IPS-11a (cell line): Measurements from ENCODE around the gene CLDN16.

Source experiments
- H3K4me3 ChIP-seq: one replicate; pipeline ENCODE4 v1.5.1; 2013; ENCODE audit warnings: low read depth, low read length, control low read depth

Gene CLDN16

DNA sequence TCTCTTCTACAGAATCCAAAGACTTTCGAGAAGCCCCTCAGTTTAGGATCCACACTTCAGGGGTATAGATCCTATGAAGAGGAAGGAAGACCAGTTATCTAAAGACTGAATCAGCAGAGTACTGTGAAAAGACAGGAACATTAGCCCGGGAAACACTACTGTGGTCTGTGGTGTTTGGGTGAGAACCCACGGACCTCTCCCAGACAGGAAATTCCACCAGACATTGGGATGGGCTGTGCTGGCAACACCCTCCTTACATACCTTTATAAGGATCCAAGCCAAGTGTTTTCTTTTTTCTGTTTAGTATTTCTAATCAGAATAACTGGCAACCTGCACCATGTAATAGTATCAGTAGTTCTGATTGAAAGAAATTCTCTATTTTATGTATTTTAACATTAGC, 47.7 kb downstream of the CLDN16 start:
- no peak overlapping the region for H3K4me3 ChIP-seq

DNA sequence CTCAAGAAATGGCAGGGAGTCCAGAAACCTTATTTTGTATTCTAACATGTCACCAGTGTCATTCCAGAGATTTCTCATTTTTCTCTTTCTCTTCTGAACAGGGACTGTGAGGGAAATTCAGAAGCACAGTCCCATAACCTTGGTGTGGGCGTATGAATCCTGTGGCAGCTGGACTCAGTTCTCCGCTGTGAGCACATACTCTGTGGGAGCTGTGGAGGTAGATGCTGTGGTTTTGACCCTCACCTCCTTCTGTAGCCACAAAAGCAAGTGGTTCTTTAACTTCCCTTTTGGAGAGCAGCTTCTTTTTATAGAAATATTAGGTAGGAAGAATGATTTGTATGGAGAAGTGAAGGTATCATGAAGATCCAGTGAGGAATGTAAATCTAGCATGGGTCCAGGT, 48.4 kb downstream of the CLDN16 start:
- H3K4me3 ChIP-seq = no peak overlapping the region

DNA sequence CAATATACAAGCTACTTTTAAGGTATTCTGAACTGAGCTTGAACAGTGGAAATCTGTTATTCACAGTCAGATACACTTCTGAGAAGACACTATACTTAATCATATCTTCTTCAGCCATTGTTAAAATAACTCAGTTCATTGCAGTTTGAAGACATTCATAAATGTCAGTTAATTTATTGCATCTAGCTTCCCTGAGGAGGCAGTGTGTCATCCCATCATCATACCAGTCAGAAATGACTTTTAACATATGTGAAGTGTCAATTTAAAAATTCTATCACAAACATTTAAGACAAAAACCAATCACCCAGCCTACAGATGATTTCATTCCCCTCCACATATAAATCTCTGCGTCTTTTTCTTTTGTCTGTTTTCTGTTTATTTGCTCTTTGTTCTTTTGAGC, 54.3 kb downstream of the CLDN16 start:
- H3K4me3 ChIP-seq = no peak overlapping the region

DNA sequence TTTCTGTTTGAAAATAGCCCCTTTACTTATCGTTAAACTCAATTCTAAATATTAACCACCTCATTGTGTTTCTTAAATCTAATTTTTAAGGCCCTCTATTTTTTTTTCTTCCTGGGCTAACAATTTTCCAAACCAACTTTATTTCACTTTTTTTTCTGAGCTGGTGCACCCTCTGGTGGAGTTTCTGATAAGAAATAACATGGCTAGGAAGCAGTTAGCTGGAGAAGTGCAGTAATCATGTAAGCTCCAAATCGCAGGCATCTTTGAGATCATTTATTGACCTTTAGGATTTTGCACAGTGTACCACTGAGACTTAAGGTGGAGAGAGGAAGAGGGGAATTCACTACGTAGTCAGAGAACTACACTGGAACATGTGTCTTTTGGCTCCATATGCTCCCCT, 55.3 kb downstream of the CLDN16 start:
- H3K4me3 ChIP-seq = no peak overlapping the region

DNA sequence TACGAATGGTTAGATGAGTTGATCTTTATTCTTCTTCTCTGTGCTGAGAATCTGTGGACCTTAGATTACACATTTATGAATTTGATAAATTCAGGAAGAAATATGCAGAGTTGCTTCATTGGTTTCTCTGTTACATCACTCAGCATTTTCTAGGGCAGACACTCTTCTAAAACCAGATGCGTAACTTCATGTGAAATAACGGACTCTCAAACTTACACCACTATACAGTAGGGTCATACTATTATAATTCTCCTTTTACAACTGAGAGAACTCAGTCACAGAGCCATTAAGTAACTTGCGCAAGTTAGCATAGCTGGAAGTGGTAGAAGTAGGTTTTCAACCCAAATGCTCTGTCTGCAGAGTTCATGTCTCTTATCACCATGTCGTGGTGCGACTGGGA, 56.0 kb downstream of the CLDN16 start:
- H3K4me3 ChIP-seq = no peak overlapping the region

DNA sequence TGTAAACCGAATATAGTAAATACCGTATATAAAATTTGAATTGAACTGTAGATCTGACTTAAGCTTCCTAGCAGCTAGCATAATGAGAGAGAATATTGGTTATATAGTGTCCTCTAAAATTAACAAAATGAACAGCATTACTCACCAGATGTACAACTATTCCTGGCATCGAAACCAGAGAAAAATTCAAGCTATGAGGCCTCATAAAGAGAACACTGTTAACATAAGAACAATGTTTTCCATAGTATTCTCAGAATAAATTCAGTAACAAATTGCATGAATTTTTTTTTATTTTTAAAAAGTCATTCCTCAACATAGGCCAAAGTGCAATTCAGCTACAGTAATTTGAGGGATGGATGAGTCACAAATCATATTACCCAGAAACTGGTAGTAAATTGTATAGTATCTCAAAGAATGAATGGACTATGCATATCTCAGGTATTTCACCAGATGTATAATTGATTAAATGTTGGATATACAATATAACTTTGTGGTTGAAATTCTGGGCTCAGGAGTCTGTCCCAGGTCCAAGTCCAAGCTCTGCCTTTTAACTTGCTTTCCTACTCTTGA, 56.7 kb downstream of the CLDN16 start:
- H3K4me3 ChIP-seq = no peak overlapping the region

DNA sequence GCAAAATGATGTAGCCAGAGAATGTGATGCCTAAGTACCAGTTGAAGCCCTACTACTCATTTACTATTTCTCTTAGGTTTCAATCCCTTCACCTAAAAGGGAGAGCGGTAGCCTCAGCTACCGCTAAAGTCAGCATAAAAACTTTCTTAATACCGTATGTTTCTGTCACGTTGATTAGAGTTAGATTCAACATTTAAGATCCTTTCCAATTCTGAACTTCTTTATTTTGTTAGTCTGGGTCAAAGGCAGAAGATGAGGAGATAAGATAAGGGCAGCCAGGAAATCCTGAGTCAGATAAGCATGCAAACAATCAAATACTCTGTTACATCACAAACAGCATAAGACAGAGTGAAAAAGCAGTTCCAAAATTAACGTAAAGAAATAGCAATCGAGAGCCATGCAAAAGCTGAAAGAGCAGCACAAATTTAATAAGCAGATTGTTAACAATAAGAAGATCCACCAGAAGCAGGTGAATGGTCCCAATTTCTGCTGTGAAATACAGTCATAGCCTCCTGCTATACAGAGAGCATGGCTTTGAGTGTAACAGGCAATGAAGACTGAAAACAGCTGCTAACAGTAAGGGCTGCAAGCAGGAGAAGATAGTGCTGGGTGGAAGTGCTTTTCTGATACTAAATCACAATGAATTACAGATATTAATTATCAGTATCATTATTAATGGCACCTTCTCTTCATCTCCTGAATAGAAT, 58.8 kb downstream of the CLDN16 start:
- H3K4me3 ChIP-seq = no peak overlapping the region

DNA sequence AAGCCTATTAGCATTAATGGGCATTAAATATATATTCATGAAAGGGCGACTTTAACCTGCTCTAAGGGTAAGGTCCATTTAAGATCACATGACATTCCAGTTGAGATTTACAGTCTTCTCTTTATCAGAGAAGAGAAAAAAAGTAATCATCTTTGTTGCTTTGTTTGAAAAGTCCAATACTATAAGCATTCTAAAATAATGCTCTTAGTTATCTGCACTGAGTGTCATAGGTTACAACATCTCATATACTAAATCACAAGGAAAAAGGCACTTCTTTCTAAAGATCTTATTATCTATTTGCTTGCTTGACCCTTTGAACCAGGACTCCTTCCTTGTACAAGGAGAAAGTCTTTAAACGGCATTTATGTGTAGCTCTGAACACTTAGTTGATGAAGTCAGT, 60.3 kb downstream of the CLDN16 start:
- no peak overlapping the region for H3K4me3 ChIP-seq

DNA sequence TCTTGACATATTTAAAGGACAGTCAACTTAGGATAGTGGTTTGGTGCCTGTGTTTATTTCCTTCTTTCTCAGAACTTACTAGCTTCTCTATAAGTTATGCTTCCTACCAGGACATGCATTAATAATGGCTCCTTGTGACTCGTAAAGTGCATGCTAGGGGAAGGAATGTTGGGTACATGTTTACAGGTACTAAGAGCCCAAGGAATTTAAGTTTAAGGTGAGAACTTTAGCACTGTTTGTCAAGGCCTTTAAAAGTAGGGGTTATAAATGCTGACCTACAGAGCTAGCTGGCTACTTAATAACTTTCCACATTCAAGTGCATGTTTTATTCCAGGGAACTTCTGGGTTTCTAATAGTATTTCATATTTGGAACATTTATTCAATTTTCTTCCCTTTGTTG, 61.8 kb downstream of the CLDN16 start, which contains the start of gene TMEM207:
TMEM207 (minus strand) TSS at position 101 of the 400 bp plus-strand sequence; CDS start at position 9, 92 bp downstream.
- no peak within 1 kb of the TSS for H3K4me3 ChIP-seq

DNA sequence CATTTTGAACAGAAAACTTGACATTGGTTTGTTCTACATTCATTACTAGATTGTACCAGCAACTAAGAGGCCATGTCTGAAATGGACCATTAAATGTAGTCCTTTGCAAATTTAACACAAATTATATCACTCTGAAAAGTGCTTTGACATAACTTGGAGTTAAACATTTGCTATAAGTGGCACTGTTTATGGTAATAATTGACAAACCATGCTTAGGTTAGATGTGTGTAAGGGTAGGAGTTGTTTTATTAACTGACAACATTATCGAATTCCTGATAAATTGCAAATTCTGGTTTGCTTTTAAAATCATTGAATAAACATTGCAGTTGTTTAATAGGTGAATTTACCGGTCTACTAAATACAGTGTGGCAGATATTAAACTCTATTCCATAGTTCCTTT, 67.9 kb downstream of the CLDN16 start:
- no peak overlapping the region for H3K4me3 ChIP-seq

DNA sequence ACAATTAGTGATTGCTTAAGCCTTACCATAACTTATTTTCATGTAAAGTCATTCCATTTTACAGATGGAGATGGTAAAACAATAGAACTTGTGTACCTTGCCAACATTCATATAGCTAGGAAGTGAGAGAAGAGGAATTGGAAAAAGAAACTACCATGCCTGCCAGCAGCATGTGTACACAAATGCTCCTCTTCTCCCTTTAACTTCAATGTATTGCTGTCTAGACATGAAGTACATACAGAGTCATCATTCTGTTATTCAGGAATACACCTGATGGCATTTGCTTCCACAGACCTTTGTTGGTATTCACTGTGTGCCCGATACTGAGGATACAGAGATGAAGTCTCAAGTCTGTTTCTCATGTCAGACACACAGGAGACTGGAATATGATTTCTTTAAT, 68.8 kb downstream of the CLDN16 start:
- H3K4me3 ChIP-seq = no peak overlapping the region

DNA sequence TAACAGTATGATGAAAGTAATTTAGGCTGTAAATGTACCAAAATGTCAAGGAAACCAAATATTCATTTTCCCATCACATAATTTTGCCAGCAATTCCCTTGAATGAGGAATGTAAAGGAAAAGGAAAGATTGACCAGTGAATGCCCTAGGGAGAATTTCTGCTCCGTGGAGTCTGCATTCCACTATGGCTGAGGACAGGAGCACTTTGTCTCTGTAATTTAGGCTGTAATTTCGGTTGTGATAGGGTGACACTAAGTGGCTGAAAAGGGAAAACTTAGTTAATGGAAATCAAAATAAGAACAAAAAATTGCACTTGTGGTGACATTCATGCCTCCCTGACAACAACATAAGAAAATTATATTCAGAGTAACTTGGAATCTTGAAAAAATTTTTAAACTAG, 70.1 kb downstream of the CLDN16 start:
- no peak overlapping the region for H3K4me3 ChIP-seq
